ENCODE data around the gene RGL2. TPM values are rescaled to one million over a fixed set of nuclear protein-coding genes. Genes with fewer than 3 reads are reported as not detected.

Gene RGL2
- total and polyA plus RNA-seq, 4 donors, result 72.2 to 93.7 (median 75.0) TPM

- Histone ChIP-seq H3K36me3 (ENCODE audit: control insufficient read depth in 4 of 4, insufficient read depth in 4 of 4, low read length in 4 of 4) (peaks cover 0 to 14% (median 5%) of the 10 kb centered on the region in 4 donors), H3K27me3 (ENCODE audit: control insufficient read depth in 3 of 3, insufficient read depth in 3 of 3, low read length in 2 of 3) (no peaks in the 10 kb centered on the region), H3K27ac (ENCODE audit: low read depth in 1 of 2, low read length in 1 of 2) (peak overlapping the region; percentile 79 to 83), H3K9ac (ENCODE audit: insufficient read depth in 1 of 2, low read length in 2 of 2) (peak overlapping the region in 1 of 2 donors; percentile 7), H3K9me3 (ENCODE audit: control insufficient read depth in 4 of 4, insufficient read depth in 3 of 4, low read length in 3 of 4) (no peaks in the 10 kb centered on the region), H3K4me3 (peak overlapping the region; percentile 26), H3K4me1 (ENCODE audit: control insufficient read depth in 5 of 5, insufficient read depth in 5 of 5, low read length in 5 of 5) (peaks cover 3 to 23% (median 6%) of the 10 kb centered on the region in 5 donors)
- DNase-seq, result no peak
- peak; percentile 0 for ATAC-seq (ENCODE audit: insufficient read depth, low FRiP score)
- TF ChIP-seq CTCF (IDR thresholded peaks at IDR 0.05; ENCODE audit: control extremely low read depth, extremely low read depth), result no peak
- 0 to 1% methylated on average over 18 of the region's 18 CpGs for WGBS, 2 donors
Measured at GRCh38 chr6:33248643-33248931, 50.2 kb downstream of the RGL2 start.

GRCh38 chr6:33247977-33248642 lies 50.6 kb downstream of the RGL2 start:
- 2 to 5% methylated on average over 28 of the region's 28 CpGs for WGBS, 2 donors
- TF ChIP-seq CTCF (IDR thresholded peaks at IDR 0.05; ENCODE audit: control extremely low read depth, extremely low read depth), result peak; percentile 93

GRCh38 chr6:33243476-33243875 lies 55.3 kb downstream of the RGL2 start:
- Histone ChIP-seq H3K27ac (ENCODE audit: low read depth in 1 of 2, low read length in 1 of 2) (no peak overlapping the region), H3K9me3 (ENCODE audit: control insufficient read depth in 4 of 4, insufficient read depth in 3 of 4, low read length in 3 of 4) (no peaks in the 10 kb centered on the region), H3K27me3 (ENCODE audit: control insufficient read depth in 3 of 3, insufficient read depth in 3 of 3, low read length in 2 of 3) (peaks cover 0 to 3% (median 0%) of the 10 kb centered on the region in 3 donors), H3K9ac (ENCODE audit: insufficient read depth in 1 of 2, low read length in 2 of 2) (no peak overlapping the region), H3K4me1 (ENCODE audit: control insufficient read depth in 5 of 5, insufficient read depth in 5 of 5, low read length in 5 of 5) (peaks cover 0 to 6% (median 1%) of the 10 kb centered on the region in 5 donors), H3K36me3 (ENCODE audit: control insufficient read depth in 4 of 4, insufficient read depth in 4 of 4, low read length in 4 of 4) (no peaks in the 10 kb centered on the region), H3K4me3 (no peak overlapping the region)
- 41 to 68% methylated on average over 1 of the region's 1 CpG for WGBS, 2 donors
- TF ChIP-seq CTCF (IDR thresholded peaks at IDR 0.05; ENCODE audit: control extremely low read depth, extremely low read depth), result no peak
- no peak for ATAC-seq (ENCODE audit: insufficient read depth, low FRiP score)
- DNase-seq, result no peak

More at GRCh38 chr6:33247977-33248642, 50.6 kb downstream of the RGL2 start:
- ATAC-seq (ENCODE audit: insufficient read depth, low FRiP score) (peak; percentile 85), DNase-seq (peak; percentile 89 to 92 (median 91))
- H3K27ac ChIP-seq (ENCODE audit: low read depth in 1 of 2, low read length in 1 of 2), result peak overlapping the region; percentile 79 to 83
- no peaks in the 10 kb centered on the region for H3K9me3 ChIP-seq (ENCODE audit: control insufficient read depth in 4 of 4, insufficient read depth in 3 of 4, low read length in 3 of 4)
- H3K27me3 ChIP-seq (ENCODE audit: control insufficient read depth in 3 of 3, insufficient read depth in 3 of 3, low read length in 2 of 3), result no peaks in the 10 kb centered on the region
- peak overlapping the region in 1 of 2 donors; percentile 40 for H3K9ac ChIP-seq (ENCODE audit: insufficient read depth in 1 of 2, low read length in 2 of 2)
- peak overlapping the region; percentile 26 for H3K4me3 ChIP-seq
- H3K36me3 ChIP-seq (ENCODE audit: control insufficient read depth in 4 of 4, insufficient read depth in 4 of 4, low read length in 4 of 4), result peaks cover 0 to 14% (median 5%) of the 10 kb centered on the region in 4 donors
- peaks cover 3 to 23% (median 6%) of the 10 kb centered on the region in 5 donors for H3K4me1 ChIP-seq (ENCODE audit: control insufficient read depth in 5 of 5, insufficient read depth in 5 of 5, low read length in 5 of 5)
